Measurements from ENCODE around the gene SPPL3. TPM values are rescaled to one million over a fixed set of nuclear protein-coding genes. Genes with fewer than 3 reads are reported as not detected.

The SPPL3 gene
- total RNA-seq, 1 experiment from 2014 or later, result 51.1 TPM

DNA sequence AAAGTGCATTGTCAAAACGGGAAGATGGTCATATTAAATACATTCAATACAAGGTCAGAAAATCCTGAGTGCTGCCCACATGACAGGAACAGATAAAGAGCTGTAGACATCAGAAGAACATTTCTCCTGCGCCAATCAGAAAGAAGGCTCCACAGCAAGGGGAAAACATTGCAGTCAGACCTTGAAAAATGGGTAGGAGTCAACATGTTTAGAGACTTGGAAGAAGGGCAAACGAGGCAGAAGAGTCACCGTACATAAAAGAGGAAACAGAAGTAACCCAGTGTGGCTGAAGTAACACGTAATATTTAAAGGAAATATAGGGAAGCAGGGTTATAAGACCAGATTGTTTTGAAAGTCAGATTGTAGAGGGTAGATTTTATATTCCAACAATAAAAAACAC lies 11.9 kb downstream of the SPPL3 start:
- POLR2A ChIA-PET, result no interaction called here
- intact Hi-C loops (cut with micrococcal nuclease; ENCODE audit: unreplicated experiment), result no loop called here
- in situ Hi-C loops (cut with HindIII; ENCODE audit: low pct_unique_long_range_greater_than_20kb, low sequenced_read_pairs), result no loop called here
- ATAC-seq, result no peak
- Histone ChIP-seq H3K27me3 (ENCODE audit: control insufficient read depth, insufficient read depth, low read length) (no peaks in the 10 kb centered on the region), H3K36me3 (ENCODE audit: control insufficient read depth, insufficient read depth, low read length) (no peaks in the 10 kb centered on the region), H3K9me3 (ENCODE audit: control insufficient read depth, insufficient read depth, low read depth, low read length) (no peaks in the 10 kb centered on the region), H3K27ac (ENCODE audit: low read length) (no peak overlapping the region), H3K4me1 (ENCODE audit: control insufficient read depth, insufficient read depth, low read length) (peaks cover 4% of the 10 kb centered on the region; the same call in 1 of the 2 replicates), H3K4me3 (ENCODE audit: low read depth in 2 of 2, low read length in 2 of 2) (no peak overlapping the region)
- TF ChIP-seq, protein P1, sequence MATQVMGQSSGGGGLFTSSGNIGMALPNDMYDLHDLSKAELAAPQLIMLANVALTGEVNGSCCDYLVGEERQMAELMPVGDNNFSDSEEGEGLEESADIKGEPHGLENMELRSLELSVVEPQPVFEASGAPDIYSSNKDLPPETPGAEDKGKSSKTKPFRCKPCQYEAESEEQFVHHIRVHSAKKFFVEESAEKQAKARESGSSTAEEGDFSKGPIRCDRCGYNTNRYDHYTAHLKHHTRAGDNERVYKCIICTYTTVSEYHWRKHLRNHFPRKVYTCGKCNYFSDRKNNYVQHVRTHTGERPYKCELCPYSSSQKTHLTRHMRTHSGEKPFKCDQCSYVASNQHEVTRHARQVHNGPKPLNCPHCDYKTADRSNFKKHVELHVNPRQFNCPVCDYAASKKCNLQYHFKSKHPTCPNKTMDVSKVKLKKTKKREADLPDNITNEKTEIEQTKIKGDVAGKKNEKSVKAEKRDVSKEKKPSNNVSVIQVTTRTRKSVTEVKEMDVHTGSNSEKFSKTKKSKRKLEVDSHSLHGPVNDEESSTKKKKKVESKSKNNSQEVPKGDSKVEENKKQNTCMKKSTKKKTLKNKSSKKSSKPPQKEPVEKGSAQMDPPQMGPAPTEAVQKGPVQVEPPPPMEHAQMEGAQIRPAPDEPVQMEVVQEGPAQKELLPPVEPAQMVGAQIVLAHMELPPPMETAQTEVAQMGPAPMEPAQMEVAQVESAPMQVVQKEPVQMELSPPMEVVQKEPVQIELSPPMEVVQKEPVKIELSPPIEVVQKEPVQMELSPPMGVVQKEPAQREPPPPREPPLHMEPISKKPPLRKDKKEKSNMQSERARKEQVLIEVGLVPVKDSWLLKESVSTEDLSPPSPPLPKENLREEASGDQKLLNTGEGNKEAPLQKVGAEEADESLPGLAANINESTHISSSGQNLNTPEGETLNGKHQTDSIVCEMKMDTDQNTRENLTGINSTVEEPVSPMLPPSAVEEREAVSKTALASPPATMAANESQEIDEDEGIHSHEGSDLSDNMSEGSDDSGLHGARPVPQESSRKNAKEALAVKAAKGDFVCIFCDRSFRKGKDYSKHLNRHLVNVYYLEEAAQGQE (IDR thresholded peaks at IDR 0.05; ENCODE audit: insufficient read depth in 1 of 2, low read depth in 2 of 2, low read length in 1 of 2), result no peak
- no peak for DNase-seq (ENCODE audit: low read depth, low spot score)
- CTCF ChIA-PET, result no interaction called here
- BruUV-seq (replicated peaks), result no TSS peak

DNA sequence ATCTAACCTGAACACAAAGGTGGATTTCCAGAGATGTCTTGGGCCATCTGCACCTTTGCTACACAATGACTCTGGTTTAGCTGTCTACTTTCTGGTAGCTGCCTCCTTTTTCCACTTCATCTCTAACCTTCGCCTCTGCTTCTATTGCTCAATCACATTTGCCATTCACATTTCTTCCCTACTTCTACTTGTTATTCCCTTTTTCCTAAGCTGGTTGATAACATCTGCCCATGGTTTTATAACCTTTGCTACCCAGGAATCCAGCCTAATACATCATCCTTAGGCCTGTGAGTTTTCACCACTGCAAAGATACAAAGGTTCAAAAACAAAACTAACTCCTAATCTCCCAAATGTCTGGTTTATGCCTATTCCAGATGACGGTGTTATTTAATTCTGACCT lies 13.2 kb downstream of the SPPL3 start:
- Histone ChIP-seq H3K4me3 (ENCODE audit: low read depth in 2 of 2, low read length in 2 of 2) (no peak overlapping the region), H3K27ac (ENCODE audit: low read length) (no peak overlapping the region), H3K9me3 (ENCODE audit: control insufficient read depth, insufficient read depth, low read depth, low read length) (no peaks in the 10 kb centered on the region), H3K27me3 (ENCODE audit: control insufficient read depth, insufficient read depth, low read length) (no peaks in the 10 kb centered on the region), H3K36me3 (ENCODE audit: control insufficient read depth, insufficient read depth, low read length) (no peaks in the 10 kb centered on the region), H3K4me1 (ENCODE audit: control insufficient read depth, insufficient read depth, low read length) (peaks cover 2% of the 10 kb centered on the region; the same call in 1 of the 2 replicates)
- no TSS peak for BruUV-seq (replicated peaks)
- ChIA-PET CTCF (no interaction called here), POLR2A (interaction anchor here (0.6 to 0.7 kb wide), 3 partner anchors 30 to 362 kb away, joined by 3 to 19 read pairs (median 5); partner anchors contain the start of gene COQ5)
- no peak for ATAC-seq
- intact Hi-C loops (cut with micrococcal nuclease; ENCODE audit: unreplicated experiment), result no loop called here
- no peak for DNase-seq (ENCODE audit: low read depth, low spot score)
- TF ChIP-seq, protein P2, sequence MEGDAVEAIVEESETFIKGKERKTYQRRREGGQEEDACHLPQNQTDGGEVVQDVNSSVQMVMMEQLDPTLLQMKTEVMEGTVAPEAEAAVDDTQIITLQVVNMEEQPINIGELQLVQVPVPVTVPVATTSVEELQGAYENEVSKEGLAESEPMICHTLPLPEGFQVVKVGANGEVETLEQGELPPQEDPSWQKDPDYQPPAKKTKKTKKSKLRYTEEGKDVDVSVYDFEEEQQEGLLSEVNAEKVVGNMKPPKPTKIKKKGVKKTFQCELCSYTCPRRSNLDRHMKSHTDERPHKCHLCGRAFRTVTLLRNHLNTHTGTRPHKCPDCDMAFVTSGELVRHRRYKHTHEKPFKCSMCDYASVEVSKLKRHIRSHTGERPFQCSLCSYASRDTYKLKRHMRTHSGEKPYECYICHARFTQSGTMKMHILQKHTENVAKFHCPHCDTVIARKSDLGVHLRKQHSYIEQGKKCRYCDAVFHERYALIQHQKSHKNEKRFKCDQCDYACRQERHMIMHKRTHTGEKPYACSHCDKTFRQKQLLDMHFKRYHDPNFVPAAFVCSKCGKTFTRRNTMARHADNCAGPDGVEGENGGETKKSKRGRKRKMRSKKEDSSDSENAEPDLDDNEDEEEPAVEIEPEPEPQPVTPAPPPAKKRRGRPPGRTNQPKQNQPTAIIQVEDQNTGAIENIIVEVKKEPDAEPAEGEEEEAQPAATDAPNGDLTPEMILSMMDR (IDR thresholded peaks at IDR 0.05), result no peak
- TF ChIP-seq TCF7L2 (IDR thresholded peaks at IDR 0.05; ENCODE audit: low read depth, low read length) (no peak), POLR2AphosphoS5 (IDR thresholded peaks at IDR 0.05; ENCODE audit: low read depth, low read length) (no peak), SIN3A (IDR thresholded peaks at IDR 0.05; ENCODE audit: borderline replicate concordance, insufficient read depth, low read depth, low read length) (no peak)
- TF ChIP-seq, protein P1 (IDR thresholded peaks at IDR 0.05; ENCODE audit: insufficient read depth in 1 of 2, low read depth in 2 of 2, low read length in 1 of 2), result no peak
- in situ Hi-C loops (cut with HindIII; ENCODE audit: low pct_unique_long_range_greater_than_20kb, low sequenced_read_pairs), result no loop called here
